SK-N-SH (cell line): ENCODE results near the gene POTEC.
"Not testable (repeated sequence)": the region's sequence is repeated elsewhere in the genome, so short reads cannot be mapped to it uniquely, and the experiment has no call there.

Source experiments
- CHD2 ChIP-seq: fragments of 150-350 bp; IDR thresholded peaks from 2 replicates; pipeline ENCODE4 v1.6.1; 2018; ENCODE audit warnings: low read length; ENCODE audit not compliant: partially characterized antibody
- CTCF ChIP-seq: fragments of 200-600 bp; sonication (generic); IDR thresholded peaks from 2 replicates; pipeline ENCODE4 v1.6.1; 2017; ENCODE audit warnings: antibody characterized with exemption, mild to moderate bottlenecking, moderate library complexity
- EP300 ChIP-seq, 2 experiments: IDR thresholded peaks; 2 replicates each; pipeline versions ENCODE4 v1.4.0 to v1.6.1; 2012; ENCODE audit warnings: borderline replicate concordance in 1 of 2, low read depth in 1 of 2, low read length in 1 of 2
- FOXJ3 ChIP-seq: sonication (generic); formaldehyde crosslinking; IDR thresholded peaks from 2 replicates; pipeline ENCODE4 v1.5.1; 2020; ENCODE audit warnings: mild to moderate bottlenecking, missing genetic modification reagents
- GATA2 ChIP-seq: sonication (generic); formaldehyde crosslinking; IDR thresholded peaks from 2 replicates; pipeline ENCODE4 v1.5.0; 2020; ENCODE audit warnings: mild to moderate bottlenecking, missing genetic modification reagents
- NFIC ChIP-seq: IDR thresholded peaks from 2 replicates; pipeline ENCODE4 v1.4.0; 2012; ENCODE audit warnings: borderline replicate concordance
- POLR2AphosphoS5 ChIP-seq: IDR thresholded peaks from 2 replicates; pipeline ENCODE4 v1.6.1; 2012; ENCODE audit warnings: low read depth, low read length
- RCOR1 ChIP-seq: fragments of 150-350 bp; IDR thresholded peaks from 2 replicates; pipeline ENCODE4 v1.6.1; 2017; ENCODE audit warnings: antibody characterized with exemption, low read length
- REST ChIP-seq: IDR thresholded peaks from 2 replicates; pipeline ENCODE4 v1.6.1; 2012; ENCODE audit warnings: mild to moderate bottlenecking, low read depth, low read length, moderate library complexity
- RFX5 ChIP-seq: IDR thresholded peaks from 2 replicates; pipeline ENCODE4 v1.6.1; 2012; ENCODE audit warnings: mild to moderate bottlenecking, improper control_type of control experiment, low read length
- SIN3A ChIP-seq: IDR thresholded peaks from 2 replicates; pipeline ENCODE4 v1.6.1; 2012; ENCODE audit warnings: low read depth, mild to moderate bottlenecking, low read length, moderate library complexity, borderline replicate concordance
- SMC3 ChIP-seq: IDR thresholded peaks from 2 replicates; pipeline ENCODE4 v1.6.1; 2012; ENCODE audit warnings: low read depth, low read length, improper control_type of control experiment
- TCF12 ChIP-seq: IDR thresholded peaks from 2 replicates; pipeline ENCODE4 v1.4.0; 2012
- USF2 ChIP-seq: fragments of 150-350 bp; IDR thresholded peaks from 2 replicates; pipeline ENCODE4 v1.6.1; 2017; ENCODE audit warnings: antibody characterized with exemption, low read length, low read depth, borderline replicate concordance

GRCh38 chr18:14559502-14559901 is 16.1 kb upstream of the POTEC start:
- TF ChIP-seq CTCF; SMC3; CHD2; NFIC; TCF12; EP300 (IDR thresholded peaks at IDR 0.05; ENCODE audit: borderline replicate concordance in 1 of 2, low read depth in 1 of 2, low read length in 1 of 2); USF2; RCOR1; SIN3A; RFX5; GATA2 (CRISPR knock-in tag); POLR2AphosphoS5; REST; FOXJ3 (CRISPR knock-in tag): not testable (repeated sequence)
